ENCODE results near the gene USF1. TPM values are rescaled to one million over a fixed set of nuclear protein-coding genes. Genes with fewer than 3 reads are reported as not detected.

Gene USF1, protein sequence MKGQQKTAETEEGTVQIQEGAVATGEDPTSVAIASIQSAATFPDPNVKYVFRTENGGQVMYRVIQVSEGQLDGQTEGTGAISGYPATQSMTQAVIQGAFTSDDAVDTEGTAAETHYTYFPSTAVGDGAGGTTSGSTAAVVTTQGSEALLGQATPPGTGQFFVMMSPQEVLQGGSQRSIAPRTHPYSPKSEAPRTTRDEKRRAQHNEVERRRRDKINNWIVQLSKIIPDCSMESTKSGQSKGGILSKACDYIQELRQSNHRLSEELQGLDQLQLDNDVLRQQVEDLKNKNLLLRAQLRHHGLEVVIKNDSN
- 39.4 and 40.9 TPM in 2 replicates for total RNA-seq

DNA sequence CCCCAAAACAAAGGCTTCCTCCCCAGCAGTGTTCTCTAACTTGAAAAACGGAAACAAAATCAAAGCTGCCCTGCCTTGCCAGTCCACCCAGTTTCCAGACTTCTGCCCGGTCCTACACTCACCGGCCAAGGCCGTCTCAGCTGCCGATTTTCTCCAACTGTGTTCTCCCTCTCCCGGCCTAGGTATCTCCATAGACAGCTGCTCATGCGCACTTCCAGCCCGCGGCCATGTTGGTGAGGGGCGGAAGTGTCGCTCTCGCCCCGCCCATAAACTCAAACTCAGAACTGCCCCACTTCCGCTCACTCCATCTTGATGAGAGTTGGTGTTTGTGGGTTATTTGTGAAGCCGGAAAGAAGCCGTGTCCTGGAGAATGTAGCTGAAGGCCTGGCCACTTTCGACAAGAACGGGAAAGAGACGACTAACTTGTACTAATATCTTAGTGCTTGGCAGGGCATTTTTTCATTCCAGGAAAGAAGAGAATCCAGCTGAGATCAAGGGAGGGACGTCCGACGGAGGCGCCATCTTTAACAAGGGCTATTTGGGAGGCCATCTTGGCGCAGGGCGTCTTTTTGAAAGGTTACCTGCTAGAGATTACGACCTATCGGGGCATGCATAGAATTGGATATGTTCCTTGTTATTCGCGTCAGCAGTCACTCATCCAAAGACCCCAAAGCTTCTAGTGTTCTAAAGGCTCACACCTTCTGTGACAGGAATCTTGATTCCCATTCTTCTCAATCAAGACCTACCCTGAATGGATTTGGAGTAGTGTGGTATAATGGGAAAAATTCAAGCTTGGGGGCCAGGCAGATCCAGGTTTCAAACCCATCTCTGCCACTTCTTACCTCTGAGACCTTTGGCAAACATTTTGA is at the start of gene USF1:
Gene USF1 (minus strand): TSS at position 242 of the 869 bp plus-strand sequence. CDS start 2,702 bp downstream, outside the sequence.

DNA sequence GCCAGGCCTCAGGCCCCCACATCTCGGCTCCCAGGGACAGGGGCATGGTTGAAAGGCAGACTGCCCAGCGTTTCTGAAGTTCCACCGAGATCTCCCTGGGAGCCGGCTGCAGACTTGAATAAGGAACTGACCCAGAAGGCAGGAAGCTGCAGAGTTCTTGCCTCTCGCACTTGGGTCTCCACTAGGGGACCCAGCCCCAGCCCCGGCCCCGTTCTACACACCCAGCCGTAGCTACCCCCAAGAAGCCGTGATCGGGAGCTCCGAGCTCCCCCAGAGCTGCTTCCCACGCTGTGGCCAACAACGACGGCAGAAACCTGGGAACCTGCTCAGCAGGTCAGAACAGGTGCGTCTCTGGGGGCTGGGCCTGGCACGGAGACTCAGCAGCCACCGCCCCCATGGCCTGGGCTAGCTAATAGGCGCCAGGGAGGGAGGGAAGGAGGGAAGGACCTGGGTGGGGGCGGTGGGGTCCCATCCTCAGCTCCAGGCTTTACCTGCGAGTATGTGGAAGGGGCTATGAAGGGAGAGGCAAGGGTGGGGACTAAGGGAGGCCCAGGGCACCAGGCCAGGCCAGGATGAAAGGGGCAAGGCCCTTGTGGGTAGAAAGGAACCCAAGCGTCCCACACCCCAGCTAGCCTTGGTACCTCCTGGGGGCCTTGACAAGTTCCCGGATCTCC is 43.6 kb upstream of the USF1 start, which contains the start of gene NECTIN4:
Gene NECTIN4 (minus strand): TSS at position 308 of the 674 bp plus-strand sequence. CDS start 262 bp downstream, at position 46.

DNA sequence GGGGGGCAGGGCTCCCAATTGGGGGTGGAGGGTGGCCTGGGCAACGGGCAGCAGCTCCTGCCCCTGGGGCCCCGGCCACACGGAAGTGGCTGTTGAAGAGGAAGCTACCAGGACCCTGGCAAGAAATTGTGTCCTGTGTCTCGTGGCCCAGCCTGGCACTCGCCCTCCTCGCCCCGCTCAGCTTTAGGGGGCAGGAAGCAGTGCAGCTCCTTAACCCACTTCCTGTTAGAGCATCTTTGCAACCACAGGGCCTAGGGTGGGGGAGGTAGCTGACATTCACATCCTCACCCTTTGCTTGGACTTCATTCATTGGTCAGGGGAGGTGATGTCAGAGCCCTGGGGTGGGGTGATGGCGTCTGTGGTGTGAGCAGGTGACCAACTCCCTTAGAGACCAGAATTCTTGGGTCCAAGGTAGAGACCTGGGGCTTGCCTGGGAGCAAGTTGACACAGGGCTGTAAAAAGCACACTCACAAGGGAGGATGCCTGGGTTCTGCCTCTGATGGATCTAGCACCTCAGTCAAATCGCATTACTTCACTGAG is 24.0 kb upstream of the USF1 start, which contains the start of gene ARHGAP30:
Gene ARHGAP30 (minus strand): TSS at position 161 of the 540 bp plus-strand sequence. CDS start 267 bp downstream, outside the sequence.

DNA sequence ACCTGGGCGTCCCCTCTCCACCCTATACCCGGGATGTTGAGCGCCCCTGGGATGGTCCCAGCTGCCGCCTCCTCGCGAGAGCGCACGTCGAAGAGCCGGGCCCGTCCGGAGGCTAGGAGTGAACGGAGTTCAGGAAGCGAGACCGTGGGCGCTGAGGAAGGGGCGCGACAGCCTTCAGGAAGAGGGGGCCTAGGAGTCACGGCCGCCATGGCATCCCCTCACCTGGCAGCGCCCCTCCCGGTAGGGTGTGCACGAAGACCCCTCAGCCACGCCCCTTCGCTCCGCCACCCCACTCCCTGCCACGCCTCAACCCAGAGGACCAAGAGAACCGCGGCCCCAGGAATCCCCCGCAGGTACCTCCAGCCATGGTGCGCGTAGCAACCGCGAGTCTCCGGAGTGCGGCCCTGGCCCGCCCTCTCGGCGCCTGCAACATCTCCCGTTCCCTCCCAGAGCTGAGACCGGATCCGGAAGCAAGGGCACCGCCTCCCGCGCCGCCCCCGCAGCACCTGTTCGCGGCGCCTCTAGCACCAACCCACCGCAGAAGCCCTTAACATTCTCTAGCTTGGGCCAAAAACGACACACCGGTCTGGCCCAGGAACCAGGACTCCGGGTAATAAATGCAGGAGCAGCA is 7.1 kb downstream of the USF1 start, which contains the start of gene TSTD1:
Gene TSTD1 (minus strand): TSS at position 442 of the 631 bp plus-strand sequence. CDS start 75 bp downstream, at position 367.

DNA sequence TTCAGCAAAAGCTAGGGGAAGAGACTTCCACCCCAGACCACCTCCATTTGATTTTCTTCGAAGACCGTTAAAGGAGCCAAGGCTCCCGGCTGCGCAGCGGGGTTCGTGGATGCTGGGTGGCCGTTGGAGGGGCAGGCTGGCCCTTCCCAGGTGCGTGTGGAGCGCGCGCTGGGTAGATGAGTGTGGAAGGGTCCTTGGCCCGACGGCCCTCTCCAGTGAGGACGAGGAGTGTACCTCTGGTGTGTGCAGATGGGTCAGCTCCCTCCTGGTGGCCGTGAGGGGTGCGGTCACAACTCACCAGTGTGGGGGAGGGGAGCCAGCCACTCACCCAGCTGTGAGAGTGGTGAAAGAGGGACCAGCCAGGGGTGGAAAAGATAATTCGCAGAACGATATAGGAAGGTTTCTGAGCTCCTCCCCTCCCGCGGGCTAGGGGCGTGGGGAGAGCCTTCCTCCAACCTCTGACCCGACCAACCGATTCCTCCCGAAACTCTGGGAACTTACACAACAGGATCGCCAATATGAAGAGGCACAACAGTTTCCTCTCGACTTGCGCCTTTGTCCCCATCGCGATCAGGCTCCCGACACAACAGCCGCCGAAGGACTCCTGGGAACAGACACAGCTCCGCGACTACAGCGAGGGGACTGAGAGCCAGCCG is 25.1 kb downstream of the USF1 start, which contains the start of gene F11R:
Gene F11R (minus strand): TSS at position 644 of the 656 bp plus-strand sequence. CDS start 79 bp downstream, at position 565.

Other genes with a start within 250 kb of the USF1 start
- not detected in 2 replicates for gene LY9, start 249.8 kb downstream of the USF1 start, total RNA-seq
- 0.07 TPM in 1 of 2 replicates, not detected in the other for gene CD244, start 183.1 kb downstream of the USF1 start, total RNA-seq
- gene ITLN1, start 160.8 kb downstream of the USF1 start, total RNA-seq = not detected in 2 replicates
- not detected in 2 replicates for gene ITLN2, start 91.2 kb downstream of the USF1 start, total RNA-seq
- 117 and 131 TPM in 2 replicates for gene F11R, start 24.8 kb downstream of the USF1 start, total RNA-seq
- gene TSTD1, start 7.0 kb downstream of the USF1 start, total RNA-seq = 110 and 112 TPM in 2 replicates
- gene ARHGAP30, start 23.9 kb upstream of the USF1 start, total RNA-seq = 0.19 and 0.28 TPM in 2 replicates
- 43.1 and 50.0 TPM in 2 replicates for gene NECTIN4, start 43.6 kb upstream of the USF1 start, total RNA-seq
- 3.3 and 6.5 TPM in 2 replicates for gene KLHDC9, start 52.4 kb upstream of the USF1 start, total RNA-seq
- gene PFDN2, start 72.1 kb upstream of the USF1 start, total RNA-seq = 76.4 and 100 TPM in 2 replicates
- 32.2 and 35.6 TPM in 2 replicates for gene NIT1, start 72.1 kb upstream of the USF1 start, total RNA-seq
- gene DEDD, start 86.7 kb upstream of the USF1 start, total RNA-seq = 14.2 and 23.0 TPM in 2 replicates
- 43.8 and 68.1 TPM in 2 replicates for gene UFC1, start 108.0 kb upstream of the USF1 start, total RNA-seq
- 10.2 and 11.5 TPM in 2 replicates for gene USP21, start 113.5 kb upstream of the USF1 start, total RNA-seq
- gene PPOX, start 120.4 kb upstream of the USF1 start, total RNA-seq = 12.6 and 14.7 TPM in 2 replicates
- 31.2 and 35.7 TPM in 2 replicates for gene B4GALT3, start 131.5 kb upstream of the USF1 start, total RNA-seq
- 0.05 and 0.07 TPM in 2 replicates for gene ADAMTS4, start 153.1 kb upstream of the USF1 start, total RNA-seq
- 87.7 and 96.5 TPM in 2 replicates for gene NDUFS2, start 156.4 kb upstream of the USF1 start, total RNA-seq
- gene FCER1G, start 169.3 kb upstream of the USF1 start, total RNA-seq = 0.42 TPM in 1 of 2 replicates, not detected in the other
- gene APOA2, start 177.7 kb upstream of the USF1 start, total RNA-seq = not detected in 2 replicates
- 11.2 and 14.1 TPM in 2 replicates for gene TOMM40L, start 180.1 kb upstream of the USF1 start, total RNA-seq
- not detected in 2 replicates for gene NR1I3, start 192.2 kb upstream of the USF1 start, total RNA-seq
- gene PCP4L1, start 212.8 kb upstream of the USF1 start, total RNA-seq = 1.3 and 1.9 TPM in 2 replicates

Data from airway epithelial cell (primary cell).